NCI-H510A treated with DMSO at 0.1 percent for 48 hours (cell line): ENCODE data around the gene CDH11.

Experiments
- DNase-seq: peaks from one replicate; lab custom pipeline; 2025; lab: John Stamatoyannopoulos, UW

Gene CDH11

GRCh38 chr16:65070831-65071432, 50.9 kb downstream of the CDH11 start:
- no peak for DNase-seq

DNA sequence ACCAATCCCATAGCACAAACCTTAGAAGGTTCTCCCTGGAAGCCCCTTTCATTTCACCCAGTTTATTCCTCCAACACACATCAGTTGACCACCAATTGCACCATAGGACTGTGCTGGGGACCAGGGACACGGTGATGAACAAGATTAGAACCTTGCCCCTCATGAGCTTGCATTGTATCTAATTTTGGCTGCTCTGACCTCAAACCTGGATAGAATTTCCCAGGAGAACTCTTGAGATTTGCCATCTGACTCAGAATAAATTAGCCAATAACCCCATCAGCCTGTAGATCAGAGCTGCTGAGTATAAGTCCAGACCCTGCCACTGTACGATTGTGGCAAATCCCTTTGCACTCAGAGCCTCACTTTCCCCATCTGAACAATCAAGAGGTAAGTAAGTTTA, 52.1 kb downstream of the CDH11 start:
- no peak for DNase-seq

DNA sequence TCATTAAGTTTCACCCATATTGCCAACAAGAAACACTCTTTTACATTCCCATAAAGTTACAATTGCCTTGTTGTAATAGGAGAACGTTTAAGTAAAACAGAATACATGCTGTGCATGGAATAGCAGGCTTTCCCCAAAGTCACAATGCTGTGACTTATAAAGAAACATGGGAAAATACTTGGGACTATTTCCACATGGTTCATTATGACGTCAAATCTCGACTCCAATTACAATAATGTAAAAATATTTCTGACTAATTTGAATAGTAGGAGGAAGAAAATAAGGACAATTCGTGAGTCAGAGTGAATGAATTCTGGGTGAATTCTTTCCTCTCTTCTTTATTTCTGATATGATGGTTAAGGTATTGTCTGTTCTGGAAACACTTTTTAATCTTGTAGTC, 52.8 kb downstream of the CDH11 start:
- no peak for DNase-seq

DNA sequence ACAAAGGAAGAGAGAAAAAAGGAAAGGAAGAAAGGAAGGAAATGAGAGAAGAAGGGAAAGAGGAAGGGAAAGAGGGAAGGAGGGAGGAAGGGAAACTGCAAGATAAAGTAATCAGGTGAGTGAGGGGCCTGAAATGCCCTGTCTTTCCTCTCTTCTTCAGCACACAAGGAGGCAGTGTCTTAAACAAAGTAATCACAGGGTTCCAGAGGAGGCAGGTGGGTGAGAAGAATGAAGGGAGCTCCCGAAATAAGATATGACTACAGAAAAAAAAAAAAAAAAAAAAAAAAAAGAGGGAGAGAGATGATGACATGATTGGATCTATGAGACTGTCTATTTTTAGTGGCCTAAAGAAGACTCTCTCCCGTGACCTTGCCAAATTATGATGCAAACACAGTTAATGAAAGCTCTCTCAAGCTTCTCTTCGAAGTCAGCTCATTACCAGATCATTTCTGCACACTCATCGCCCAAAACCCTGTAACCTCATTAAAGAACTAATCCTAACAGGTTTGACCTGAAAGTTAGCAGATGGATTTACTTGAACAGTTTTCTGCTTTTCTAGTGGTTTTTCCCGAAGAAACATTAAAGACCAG, 53.6 kb downstream of the CDH11 start:
- DNase-seq: no peak

DNA sequence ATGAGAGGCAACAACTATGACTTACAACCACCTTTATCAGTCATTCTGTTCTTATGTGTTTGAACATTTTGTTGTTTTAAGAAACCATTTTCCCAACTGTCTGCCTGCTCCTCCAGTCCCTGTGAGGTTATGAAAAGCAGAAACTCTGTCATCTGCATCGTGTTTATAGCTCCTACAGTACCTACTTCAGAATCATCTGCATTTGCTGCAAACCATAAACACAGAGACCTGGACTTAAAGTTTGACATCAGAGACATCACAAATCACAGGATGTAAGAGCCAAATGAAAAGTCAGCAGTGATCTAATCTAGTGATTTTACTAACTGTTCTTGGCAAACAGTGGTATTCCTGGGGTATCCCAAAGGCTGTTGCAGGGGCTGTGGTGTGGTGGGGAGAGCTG, 55.2 kb downstream of the CDH11 start:
- no peak for DNase-seq

DNA sequence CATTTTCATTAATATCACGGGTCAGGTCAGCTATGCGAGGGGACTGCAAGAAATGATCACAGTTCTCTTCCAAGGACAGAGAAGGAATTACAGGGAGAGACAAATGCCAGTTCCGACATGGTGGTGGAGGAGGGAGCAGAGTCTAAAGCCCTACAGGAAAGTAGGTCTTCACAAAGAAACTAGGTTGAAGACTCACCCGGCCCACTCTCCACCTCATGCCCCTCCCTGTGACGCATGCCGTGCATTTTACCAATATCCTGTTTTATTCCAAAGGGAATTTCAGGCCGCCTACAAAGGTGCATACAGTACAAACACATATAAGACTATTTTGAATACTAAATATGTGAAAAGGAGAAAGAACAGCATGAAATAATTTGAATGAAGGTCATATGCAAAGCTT, 56.8 kb downstream of the CDH11 start:
- DNase-seq: no peak

GRCh38 chr16:65064131-65064530, 57.7 kb downstream of the CDH11 start:
- DNase-seq: no peak

- no peak for DNase-seq
Observed at GRCh38 chr16:65062736-65063583, 58.9 kb downstream of the CDH11 start.

DNA sequence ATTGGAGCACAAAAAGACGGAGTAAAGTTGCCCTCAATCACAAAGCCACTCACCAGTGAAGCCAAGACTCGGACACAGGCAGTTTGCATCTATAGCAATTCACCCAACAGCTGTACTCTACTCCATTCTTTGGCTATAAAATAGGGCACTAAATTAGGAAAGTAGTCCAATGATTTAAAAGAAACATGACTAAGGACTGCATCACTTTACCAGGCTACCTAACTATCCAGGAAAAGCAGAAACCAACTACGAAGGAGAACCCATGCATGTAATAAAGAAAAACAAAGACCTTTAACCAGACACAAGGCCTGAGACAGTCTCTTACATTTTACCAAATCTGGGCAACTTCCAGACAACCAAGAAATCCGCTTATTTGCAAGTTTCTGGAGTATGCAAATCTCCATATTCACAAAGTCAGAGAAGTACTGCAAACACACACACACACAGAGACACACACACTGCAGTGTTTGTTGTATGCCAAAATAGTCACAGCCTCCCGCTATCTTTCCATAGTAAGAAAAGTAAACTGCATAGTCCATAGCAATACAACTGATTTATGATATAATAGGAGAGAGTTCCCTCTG, 59.8 kb downstream of the CDH11 start:
- DNase-seq: no peak

- DNase-seq: no peak
Observed at GRCh38 chr16:65061263-65061662, 60.6 kb downstream of the CDH11 start.

- DNase-seq: no peak
Observed at GRCh38 chr16:65059406-65059980, 62.4 kb downstream of the CDH11 start.

- DNase-seq: no peak
Observed at GRCh38 chr16:65057184-65057583, 64.7 kb downstream of the CDH11 start.

DNA sequence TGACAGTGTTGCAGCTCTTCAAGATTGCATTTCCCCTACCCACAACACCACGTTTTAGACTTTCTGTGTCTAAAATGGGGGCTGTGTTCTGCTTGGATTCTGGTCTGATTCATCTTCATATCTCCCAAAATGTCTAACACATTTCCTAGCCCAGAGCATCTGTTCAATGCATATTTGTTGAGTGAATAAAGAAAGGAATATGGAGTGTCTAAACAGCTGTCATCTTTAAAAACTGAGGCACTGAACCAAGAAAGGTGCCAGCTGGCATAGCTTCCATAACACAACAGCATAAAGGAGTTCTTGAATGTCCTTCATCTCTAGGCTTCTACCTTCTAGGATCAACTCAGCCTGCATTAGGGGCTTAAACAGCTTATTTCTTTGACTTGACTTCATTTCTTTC, 67.4 kb downstream of the CDH11 start:
- DNase-seq: no peak

DNA sequence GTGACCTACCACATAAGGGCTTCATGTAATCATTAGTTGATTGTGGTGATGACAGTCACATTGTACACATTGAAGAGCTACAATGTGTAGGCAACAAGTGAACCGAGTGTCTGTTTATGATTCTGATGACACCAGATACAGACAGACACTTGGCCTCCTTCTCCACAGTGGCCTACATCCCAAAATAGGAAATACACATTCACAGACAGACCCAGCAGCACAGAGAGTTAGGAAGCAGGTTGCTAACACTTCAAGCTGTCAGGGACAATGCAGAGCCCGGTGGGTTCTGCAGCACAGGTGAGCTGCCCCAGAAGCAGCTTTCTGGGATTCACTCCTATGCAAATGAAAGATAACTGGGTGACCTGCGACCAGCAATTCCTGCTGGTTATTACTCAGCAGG, 72.2 kb downstream of the CDH11 start:
- DNase-seq: no peak

- DNase-seq: no peak
Observed at GRCh38 chr16:65045961-65046360, 75.9 kb downstream of the CDH11 start.

DNA sequence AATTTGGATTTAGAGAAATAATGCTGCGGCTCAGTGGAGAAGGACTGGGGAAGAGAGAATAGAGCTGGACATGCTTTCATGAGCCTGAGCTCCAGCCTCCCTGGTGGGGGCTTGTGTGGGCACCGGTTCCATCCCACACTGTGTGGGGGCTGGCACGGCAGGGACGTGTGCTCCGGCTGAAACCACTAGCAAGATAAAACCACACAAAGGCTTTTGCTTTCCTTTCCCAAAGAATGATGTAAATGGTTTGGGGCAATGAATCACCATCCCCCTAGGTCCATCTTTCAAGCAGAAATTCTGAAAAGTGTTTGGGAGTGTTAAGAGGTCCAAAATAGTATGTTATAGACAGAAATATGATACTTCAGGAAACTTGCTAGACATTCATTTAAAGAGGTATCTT, 77.0 kb downstream of the CDH11 start:
- DNase-seq: no peak

DNA sequence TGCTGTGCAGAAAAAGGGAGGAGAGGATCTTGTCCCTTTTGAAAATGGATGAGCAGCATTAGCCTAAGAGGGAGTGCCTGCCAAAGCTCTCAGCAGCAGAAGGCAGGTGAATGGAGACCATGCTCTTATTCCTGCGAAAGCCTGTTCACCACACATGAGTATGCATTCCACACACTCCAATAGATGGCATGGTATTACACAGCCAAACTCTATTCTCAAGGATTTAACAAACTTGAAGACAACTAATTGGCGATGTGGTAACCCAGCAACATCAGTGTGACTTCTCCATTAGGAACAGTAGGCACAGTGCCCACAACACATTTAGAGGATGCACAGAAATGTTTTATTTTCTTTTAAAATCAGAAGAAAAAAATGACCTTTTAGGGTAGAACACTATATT, 77.8 kb downstream of the CDH11 start:
- DNase-seq: no peak

- DNase-seq: no peak
Observed at GRCh38 chr16:65042438-65043365, 79.2 kb downstream of the CDH11 start.

DNA sequence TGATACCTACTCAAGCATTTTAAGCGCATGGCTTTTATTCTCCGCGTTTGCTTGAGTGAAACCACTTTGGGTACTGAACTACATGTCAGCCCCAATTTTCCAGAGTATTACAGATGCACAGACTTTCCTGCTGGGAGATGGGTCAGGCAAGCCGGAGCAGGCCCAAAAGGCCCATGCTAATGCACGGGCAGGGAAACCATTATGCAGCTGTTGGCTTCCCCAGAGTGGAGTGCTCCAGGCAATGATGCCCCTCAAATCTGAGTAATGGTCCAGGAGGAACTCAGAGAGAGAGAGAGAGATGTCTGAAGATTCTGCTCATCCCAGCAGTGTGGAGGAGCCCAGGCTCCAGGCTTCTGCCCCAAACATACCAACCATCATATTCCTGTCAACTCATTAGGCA, 80.2 kb downstream of the CDH11 start:
- DNase-seq: no peak

GRCh38 chr16:65038100-65038499, 83.8 kb downstream of the CDH11 start:
- no peak for DNase-seq

GRCh38 chr16:65037556-65037955, 84.3 kb downstream of the CDH11 start:
- DNase-seq: no peak

- no peak for DNase-seq
Observed at GRCh38 chr16:65034915-65035314, 86.9 kb downstream of the CDH11 start.
